ENCODE measurements around the gene ATG4C. TPM values are rescaled to one million over a fixed set of nuclear protein-coding genes. Genes with fewer than 3 reads are reported as not detected.
"Not testable (repeated sequence)": the region's sequence is repeated elsewhere in the genome, so short reads cannot be mapped to it uniquely, and the experiment has no call there.

Gene ATG4C
- total RNA-seq, 1 donor from 2014 or later, result 6.6 TPM

DNA sequence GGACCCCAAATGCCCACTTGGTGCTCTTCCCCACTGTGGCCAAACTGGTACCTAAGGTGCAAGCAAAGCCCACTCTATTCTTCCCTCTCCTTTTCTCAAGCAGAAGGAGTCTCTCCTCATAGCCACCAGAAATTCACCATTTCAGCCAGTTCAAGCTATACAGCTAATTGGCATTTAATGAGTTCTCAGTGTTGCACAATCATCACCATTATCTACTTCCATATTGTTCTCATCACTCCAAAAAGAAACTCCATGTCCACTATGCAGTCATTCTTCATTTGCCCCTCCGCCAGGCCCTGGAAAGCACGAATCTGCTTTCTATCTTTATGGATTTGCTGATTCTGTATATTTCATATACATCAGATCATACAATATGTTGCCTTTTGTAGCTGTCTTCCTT is 9.9 kb upstream of the ATG4C start:
- DNase-seq (ENCODE audit: low read depth, low spot score), result no peak

DNA sequence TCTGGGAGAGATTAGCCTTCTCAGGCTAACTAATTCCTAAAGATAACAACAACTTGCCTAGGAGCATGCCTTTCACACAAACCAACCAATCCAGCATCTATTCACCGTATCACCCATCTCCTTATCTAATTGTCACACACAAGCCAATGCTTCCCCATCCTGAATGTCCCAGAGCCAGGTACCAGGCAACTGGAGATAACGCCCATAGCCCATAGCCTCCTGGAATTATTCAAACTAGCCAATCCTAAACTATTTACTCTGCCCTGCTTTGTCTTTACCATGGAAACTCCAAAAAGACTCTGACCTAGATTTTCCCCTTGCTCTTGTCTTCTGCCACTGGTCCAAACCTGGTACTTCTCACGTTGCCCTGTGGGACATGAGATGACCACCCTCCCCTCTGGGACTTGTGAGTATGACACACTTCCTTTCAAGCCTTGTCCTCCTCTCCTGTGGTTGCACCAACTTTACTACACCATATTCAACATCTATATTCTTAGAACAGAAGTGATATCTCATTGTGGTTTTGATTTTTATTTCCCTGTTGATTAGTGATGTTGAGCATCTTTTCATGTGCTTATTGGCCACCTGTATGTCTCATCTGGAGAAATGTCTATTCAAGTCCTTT is 8.8 kb upstream of the ATG4C start:
- DNase-seq (ENCODE audit: low read depth, low spot score), result no peak

DNA sequence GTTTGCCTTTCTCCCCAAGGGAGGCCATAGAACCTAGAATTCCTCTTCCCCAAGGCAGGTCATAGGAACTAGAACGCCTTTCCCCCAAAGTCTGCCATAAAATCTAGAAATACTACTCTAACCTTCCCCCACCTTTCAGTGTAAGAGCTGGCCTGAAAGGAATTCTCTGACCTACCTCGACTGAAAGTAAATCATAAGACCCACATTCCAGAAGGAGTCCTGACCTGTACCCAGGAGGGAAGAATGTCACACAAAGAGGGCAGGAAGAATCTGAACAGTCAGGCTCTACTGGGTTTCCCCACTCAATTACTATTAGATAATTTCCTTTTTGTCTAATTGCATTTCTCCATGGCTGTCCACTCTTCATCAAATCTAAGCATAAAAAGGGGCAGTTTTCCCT is 5.7 kb upstream of the ATG4C start:
- DNase-seq (ENCODE audit: low read depth, low spot score), result no peak

DNA sequence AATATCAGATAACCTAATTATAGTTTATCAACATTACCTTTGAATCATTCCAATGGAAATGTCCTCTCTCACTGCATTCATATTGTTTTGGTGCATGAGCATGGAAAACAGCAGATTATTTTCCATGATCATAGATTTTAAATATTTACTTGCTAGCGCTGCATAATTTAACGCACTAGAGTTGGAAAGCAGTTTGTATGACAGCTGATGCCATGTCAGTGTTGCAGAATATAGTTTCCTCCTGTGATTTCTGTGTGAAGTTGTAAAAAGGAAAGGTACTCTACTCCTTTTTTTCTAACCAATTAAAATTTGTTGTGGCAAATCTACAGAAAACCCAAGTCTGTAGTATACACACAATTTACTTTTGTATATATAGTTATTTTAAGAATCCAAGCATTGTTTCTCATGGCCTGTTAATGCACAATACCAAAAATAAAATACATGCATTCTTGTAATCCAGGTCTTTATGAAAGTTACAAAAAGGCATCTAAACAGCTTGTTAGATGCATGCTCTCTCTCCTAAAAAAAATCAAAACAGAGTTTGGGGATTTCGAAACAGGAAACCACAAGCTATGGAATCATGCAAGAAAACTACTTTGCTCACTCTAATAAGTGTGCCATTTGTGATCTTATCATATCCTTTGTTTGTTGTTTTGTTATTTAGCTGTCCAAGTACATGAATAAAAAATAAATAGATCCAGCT is 1.9 kb upstream of the ATG4C start:
- no peak for DNase-seq (ENCODE audit: low read depth, low spot score)

DNA sequence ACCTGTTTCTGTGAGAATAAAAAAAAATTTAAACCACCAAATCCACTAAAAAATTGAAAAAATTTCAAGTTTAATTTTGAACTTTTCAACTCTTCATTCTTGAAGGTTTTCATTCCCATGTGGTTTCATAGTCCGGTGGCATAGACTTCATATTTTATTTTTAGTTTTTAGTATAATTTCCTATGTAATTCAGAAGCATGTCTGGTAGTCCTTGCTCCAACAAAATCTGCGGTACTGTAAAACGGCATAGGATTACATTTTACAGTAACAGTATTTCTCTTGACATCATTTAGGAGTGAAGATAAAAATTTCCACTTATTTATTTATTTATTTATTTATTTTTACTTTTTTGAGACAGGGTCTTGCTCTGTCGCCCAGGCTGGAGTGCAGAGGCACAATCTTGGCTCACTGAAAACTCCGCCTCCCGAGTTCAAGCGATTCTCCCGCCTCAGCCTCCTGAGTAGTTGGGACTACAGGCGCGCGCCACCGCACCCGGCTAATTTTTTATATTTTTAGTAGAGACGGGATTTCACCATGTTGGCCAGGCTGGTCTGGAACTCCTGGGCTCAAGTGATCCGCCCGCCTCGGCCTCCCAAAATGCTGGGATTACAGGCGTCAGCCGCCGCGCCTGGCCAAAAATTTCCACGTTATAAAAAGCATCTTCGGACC is 1.3 kb upstream of the ATG4C start:
- DNase-seq (ENCODE audit: low read depth, low spot score), result not testable (repeated sequence)

DNA sequence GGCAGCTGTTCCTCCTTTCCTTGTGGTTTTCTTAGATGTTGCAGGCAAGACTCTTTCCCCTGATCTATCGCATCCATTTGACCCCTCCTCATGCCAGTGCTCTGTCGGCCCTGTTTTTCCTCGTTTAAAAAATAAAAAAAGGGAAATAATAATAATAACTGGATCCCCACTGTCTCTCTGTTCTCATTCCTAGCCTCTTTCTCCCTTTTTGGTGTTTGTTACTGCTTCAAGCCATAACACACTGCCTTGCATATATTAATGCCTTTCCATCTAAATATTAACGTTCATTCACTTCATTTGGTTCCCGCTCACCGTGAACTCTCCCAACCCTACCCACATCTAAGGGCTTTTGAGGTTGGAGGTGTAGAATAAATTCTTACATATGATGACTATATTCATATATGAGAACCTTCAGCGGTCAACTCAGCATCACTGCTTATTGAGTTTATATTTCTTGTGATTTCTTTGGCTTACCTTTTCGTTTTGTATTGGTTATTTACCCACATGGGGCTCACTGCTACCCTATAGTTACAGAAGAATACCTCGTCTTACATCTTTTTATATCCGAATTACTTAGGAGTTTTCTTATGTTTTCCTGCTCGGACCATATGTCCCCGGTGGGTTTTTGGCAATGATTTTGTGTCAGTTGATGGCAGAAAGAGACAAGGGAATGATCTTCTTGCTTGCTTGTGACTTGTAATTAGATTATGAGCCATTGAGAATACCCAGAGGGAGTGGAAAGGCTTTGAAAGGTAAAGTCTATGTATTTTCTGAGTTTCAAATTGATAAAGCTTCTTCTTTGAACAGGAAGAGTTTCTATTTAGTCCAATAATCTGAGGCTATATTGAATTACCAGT is 805 bp downstream of the ATG4C start:
- no peak for DNase-seq (ENCODE audit: low read depth, low spot score)

DNA sequence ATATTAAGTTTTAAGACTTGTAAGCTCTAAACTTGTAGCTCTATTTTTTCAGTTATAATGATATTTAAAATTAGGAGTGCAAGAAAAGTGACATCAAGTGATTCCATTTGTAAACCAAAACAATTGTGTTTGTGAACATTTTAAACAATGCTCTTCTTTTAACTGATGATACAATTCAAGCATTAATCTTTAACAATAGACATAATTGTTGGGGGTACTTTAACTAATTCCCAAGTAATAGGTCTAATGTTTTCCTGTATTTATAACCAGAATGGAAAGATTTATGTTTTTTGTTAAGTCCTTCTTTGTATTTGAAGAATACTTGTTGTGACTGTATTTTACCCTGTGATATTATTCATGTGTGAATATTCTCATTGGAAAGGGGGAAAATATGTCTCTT is 6.8 kb downstream of the ATG4C start:
- no peak for DNase-seq (ENCODE audit: low read depth, low spot score)

DNA sequence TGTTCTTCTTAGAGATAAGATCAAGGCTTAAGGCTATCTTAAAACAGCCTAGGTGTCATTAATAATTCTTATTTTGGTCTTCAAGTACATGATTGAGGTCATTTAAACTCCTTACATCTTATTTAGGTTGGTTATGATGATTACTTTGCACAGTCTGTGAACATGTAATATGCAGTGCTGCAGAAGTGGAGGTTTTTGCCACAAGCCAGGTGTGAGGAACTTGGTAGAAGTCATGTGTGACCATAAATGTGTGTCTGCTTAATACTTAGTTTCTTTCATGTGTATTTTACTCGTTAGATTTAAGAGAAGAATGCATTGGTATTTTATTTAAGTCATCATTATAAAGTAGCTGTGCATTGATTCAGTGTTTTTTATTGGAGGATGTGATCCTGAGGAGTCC is 10.1 kb downstream of the ATG4C start:
- no peak for DNase-seq (ENCODE audit: low read depth, low spot score)

DNA sequence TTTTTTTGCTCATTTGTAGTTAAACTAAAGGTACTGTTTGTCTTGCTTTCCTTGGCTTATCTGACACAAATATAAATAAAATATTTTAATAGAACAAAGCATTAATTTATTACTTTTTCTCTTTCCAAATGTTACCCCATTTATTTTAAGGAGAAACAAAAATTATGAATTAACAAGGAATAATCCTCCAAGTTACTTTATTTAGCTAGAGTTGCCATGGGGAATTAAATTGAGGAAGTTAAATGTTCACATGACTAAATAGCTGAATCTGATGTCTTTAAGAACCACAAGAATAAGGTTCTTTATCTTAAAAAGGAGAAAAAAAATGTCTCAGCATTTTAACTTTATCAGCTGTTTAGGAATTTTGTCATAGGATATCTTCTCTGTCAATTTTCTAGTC is 12.3 kb downstream of the ATG4C start:
- no peak for DNase-seq (ENCODE audit: low read depth, low spot score)

DNA sequence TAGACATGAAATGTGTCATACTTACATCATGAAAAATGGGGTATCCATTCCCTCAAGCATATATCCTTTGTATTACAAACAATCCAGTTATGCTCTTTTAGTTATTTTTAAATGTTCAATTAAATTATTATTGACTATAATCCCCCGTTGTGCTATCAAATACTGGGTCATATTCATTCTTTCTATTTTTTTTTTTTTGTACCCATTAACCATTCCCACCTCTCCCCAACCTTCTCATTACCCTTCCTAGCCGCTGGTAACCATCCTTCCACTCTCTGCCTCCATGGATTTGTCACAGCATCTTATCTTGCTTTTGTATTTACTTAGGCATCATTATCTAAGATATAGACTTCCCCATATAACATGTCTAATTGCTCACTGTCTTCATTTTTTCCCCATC is 15.8 kb downstream of the ATG4C start:
- DNase-seq (ENCODE audit: low read depth, low spot score), result no peak

DNA sequence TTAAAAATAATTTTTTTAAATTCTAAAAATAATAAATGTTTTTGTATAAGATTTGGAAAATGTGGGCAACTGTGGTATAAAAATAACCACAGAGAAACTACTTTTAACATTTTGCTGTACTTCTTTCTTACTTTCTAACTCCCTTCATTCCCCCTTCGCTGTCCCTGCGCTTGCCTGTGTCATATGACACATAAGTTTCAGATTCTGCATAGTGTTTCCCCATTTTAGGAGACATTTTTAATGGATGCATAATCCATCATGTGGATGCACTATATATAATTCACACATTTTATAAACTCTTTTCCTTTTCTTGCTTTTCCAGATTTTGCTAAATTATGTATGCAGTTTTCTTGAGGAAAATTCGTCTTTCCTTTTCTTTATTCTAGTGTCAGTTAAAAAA is 16.3 kb downstream of the ATG4C start:
- no peak for DNase-seq (ENCODE audit: low read depth, low spot score)

DNA sequence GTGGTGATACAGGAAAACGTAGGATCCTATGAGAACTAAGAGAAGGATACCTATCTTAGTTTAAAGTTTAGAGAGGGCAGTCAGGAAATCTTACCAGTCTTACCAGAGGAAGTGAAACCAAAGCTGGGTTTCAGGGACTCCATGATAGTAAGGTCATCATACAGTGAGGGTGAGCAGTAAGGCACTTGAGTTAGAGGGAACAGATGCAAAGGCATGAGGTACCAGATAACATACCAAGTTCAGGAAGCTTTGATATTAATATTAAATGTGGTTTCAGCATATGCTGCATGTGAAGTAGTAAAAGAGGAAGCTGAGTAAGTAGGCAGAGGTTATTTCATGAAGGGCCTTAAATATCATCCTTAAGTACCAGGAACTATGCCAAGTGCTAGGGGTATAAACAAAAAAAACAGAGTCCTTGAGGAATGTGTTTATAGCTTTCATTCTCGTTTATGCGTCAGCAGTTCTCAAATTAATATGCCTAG is 16.9 kb downstream of the ATG4C start:
- DNase-seq (ENCODE audit: low read depth, low spot score), result no peak

DNA sequence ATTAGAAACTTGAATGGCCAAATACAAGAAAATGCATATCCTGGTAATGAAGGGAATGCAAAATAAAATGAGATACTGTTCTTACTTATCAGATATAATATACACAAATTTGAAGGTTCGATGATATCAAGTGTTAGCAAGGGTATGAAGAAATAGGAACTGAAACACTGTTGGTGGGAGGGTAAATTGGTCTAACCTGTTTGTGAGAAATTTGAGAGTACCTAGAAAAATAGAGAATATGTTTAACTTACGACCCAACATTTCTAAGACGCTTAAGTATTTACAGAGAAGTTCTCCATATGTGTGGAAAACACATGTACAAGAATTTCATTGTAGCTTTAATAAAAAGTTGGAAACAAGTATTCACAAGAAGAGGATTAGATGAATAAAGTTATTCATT is 25.9 kb downstream of the ATG4C start:
- no peak for DNase-seq (ENCODE audit: low read depth, low spot score)

DNA sequence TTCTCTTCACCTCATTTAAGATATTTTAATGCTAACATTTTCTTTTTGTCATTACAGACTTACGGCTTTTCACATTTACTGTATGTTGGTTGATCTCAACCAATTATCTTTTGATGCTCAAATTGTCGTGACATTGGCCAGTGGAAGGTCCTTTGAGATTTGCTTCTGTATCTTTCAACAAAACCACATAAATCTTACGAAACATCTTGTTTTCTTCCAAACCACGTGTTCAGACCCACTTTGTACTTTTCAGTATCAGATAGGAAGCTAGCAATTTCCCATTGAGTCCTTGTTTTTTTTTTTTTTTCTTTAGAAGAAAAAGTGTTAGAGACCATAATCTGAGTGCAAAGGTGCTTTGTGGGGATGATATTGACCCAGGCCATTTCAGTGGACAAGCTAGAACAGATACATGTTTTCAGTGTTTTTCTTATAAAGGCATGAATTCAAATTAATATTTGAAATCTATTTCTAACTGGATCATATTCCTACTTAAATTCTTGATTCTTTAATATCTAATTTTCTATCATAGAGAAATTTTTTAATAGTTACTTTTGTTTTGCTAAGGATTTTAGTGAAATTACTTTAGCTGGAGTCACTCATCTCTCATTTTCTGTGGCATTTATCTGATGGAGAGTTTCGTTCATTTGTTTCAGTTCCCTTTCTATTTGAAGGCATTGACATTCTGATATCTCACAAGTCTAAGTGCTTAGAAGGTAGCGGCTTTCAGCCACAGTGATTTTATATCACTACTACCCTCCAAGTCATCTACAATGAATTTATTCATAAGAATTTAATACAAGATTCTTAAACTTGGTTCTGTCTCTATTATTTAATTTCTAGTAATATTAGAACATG is 26.7 kb downstream of the ATG4C start:
- DNase-seq (ENCODE audit: low read depth, low spot score), result no peak

DNA sequence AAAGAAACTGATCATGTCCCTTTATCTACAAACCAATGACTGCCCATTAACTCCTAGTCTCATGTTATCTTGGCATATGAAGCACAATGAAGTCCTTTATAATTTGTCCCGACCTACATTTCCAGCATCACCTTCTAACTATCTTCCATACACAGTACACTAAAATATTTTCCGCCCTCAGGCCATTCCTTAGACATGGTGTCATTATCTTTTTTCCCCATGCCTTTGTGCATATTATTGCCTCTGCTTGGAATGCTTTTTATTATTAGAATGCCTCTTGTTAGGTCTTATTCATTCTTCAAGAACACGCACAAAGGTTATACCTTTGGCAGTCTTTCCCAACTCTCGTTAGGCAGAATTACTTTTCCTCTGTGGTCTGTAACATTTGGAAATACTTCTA is 39.6 kb downstream of the ATG4C start:
- no peak for DNase-seq (ENCODE audit: low read depth, low spot score)

DNA sequence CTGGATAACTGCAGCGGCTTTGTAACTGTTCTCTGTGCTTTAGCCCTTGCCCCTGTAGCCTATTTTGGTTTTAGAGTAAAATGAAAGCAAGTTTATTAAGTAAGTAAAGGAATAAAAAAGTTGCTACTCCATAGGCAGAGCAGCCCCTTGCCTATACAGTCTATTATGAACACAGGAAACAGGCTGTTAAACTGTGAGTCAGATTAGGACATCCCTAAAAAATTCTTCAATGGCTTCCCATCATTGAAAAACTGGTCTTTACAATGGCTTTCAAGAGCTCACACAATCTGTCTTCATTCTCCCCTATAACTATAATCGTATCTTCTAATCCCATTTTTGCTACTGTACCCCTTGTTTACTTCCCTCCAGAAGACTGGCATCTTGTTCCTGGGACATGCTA is 43.0 kb downstream of the ATG4C start:
- no peak for DNase-seq (ENCODE audit: low read depth, low spot score)

DNA sequence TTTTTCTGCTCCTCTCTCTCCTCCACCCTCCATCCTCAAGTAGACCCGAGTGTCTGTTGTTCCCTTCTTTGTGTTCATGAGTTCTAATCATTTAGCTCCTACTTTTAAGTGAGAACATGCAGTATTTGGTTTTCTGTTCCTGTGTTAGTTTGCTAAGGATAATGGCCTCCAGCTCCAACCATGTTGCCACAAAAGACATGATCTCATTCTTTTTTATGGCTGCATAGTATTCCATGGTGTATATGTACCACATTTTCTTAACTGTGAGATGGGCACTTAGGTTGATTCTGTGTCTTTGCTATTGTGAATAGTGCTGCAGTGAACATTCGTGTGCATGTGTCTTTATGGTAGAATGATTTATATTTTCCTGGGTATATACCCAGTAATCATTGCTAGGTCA is 43.9 kb downstream of the ATG4C start:
- DNase-seq (ENCODE audit: low read depth, low spot score), result not testable (repeated sequence)

DNA sequence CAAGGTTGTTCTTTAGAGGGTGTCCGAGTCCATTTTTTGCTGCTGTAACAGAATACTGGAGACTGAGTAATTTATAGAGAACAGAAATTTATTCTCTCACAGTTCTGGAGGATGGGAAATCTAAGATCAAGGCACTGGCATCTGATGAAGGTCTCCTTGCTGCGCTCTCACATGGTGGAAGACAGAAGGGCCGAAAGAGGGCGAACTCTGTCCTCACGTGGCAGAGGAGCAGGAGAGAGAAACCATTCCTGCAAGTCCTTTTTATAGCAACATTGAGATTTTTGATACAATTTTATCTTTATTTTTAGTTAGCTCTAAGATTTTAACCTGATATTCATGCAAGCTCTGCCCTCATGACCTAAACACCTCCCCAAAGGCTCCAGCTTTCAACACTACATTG is 48.3 kb downstream of the ATG4C start:
- DNase-seq (ENCODE audit: low read depth, low spot score), result no peak

DNA sequence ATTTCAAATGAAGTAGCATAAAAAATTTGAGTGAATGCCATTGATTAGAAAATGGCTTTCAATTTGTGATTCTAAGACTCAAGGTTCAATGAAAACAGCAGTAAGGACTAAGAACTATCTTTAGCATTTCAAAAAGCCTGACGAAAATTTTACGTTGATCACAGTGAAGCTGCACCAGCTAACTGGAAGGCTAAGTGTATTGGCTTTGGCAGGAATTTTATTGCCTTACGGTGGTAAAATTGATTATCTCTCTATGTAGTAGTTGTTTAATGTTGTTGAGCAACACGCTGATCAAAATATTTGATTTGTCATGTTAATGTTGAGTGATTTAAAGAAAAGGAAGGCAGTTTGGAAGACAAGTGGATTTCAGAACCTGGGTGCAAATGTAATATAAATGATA is 49.6 kb downstream of the ATG4C start:
- DNase-seq (ENCODE audit: low read depth, low spot score), result no peak

DNA sequence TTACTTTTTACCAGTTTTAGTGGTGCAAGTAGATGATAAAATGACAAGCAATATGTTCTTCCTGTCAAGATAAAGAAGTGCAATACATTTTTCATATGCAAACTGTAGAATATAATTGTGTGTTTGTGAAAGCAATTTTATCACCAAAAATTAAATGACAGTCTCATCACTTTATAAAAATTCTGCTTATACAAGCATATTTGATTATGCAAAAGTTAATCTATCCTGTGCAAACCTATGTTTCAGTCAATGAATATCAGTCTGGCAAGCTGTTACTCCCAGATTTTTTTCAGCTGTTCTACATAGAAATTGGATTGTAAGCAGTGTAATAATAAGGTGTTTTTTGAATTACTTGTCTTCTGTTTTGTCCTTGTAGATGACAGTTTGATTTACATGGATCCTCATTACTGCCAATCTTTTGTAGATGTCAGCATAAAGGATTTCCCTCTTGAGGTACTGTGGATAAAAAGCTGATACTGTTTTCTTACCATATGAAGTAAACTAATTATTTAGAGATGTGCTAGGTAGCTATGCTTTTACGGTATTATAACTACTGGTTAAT is 50.5 kb downstream of the ATG4C start:
- DNase-seq (ENCODE audit: low read depth, low spot score), result no peak

Data from pulmonary artery endothelial cell (primary cell).